Brain pericyte (primary cell): ENCODE measurements around the gene MTSS2.

Experiments used
- DNase-seq: peaks from one replicate; pipeline ENCODE4 v3.0.0-alpha.2; 2012; ENCODE audit warnings: low read depth, low spot score

The MTSS2 gene, protein sequence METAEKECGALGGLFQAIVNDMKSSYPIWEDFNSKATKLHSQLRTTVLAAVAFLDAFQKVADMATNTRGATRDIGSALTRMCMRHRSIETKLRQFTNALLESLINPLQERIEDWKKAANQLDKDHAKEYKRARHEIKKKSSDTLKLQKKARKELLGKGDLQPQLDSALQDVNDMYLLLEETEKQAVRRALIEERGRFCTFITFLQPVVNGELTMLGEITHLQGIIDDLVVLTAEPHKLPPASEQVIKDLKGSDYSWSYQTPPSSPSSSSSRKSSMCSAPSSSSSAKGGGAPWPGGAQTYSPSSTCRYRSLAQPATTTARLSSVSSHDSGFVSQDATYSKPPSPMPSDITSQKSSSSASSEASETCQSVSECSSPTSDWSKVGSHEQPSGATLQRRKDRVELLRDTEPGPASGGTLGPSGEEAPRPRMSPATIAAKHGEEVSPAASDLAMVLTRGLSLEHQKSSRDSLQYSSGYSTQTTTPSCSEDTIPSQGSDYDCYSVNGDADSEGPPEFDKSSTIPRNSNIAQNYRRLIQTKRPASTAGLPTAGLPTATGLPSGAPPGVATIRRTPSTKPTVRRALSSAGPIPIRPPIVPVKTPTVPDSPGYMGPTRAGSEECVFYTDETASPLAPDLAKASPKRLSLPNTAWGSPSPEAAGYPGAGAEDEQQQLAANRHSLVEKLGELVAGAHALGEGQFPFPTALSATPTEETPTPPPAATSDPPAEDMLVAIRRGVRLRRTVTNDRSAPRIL

DNA sequence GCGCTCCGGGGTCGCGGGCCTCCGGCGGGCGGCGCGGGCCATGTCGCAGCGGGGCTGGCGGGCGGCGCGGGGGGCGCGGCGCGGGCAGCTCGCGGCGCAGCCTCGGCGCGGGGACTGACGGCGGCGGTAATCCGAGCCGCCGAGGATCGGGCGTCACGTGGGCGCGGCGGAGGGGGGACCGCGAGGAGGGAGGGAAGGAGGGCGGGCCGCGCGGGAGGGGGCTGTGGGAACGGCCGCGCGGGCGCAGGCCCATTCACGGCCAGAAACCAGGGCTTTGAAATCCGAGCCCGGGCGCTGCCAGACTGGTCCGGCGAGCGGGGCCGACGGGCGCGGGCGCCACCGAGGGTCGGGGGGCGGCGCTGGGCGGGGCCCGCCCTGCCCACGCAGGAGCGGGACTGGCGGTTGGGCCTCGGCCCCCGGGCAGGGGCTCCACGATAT, at the start of gene MTSS2:
TSS of gene MTSS2 (minus strand) at position 116 of the 438 bp plus-strand sequence. CDS start 262 bp downstream, outside the sequence.
- DNase-seq: peak; percentile 81

- DNase-seq: peak; percentile 83
Observed at GRCh38 chr16:70735141-70735979, 49.5 kb upstream of the MTSS2 start.

- no peak for DNase-seq
Observed at GRCh38 chr16:70734522-70735095, 48.8 kb upstream of the MTSS2 start.

DNA sequence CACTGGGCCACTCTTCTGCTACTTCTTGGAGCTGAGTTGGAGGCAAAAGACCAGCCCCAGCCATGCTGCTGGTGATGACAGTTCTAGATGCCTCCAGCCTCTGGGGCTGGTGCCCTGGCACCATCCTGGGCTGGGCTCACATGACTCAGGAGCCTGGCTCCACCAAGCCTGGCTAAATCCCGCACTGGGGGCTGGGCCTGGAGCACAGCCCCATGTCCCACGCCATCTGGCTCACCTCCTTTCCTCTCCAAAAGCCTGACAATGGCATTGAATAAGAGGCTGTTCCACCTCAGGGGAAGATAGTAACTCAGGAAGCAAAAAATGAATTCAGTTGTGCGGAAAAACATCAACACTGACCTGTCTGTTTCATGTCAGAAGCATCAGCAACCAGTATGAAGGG, 45.1 kb upstream of the MTSS2 start:
- DNase-seq: no peak

GRCh38 chr16:70730031-70730430, 44.2 kb upstream of the MTSS2 start:
- no peak for DNase-seq

DNA sequence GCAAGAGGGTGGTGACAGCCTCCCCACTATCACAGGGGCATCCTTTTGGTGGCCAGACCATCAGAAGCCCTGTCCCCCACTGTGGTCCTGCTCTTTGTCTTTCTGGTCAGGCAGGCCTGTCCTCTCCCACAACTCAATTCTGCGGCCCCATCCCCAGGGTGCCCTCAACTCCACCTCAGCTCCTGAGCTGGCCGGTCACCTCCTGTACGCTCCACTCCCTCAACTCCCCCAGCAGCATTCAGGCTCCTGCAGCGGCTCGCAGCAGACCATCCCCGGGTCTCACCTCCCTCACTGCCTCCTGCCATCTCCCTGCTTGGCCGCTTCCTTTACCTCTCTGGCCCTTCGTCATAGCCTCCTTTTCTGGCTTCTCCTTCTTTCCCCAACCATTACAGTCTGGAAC, 43.4 kb upstream of the MTSS2 start:
- DNase-seq: no peak

DNA sequence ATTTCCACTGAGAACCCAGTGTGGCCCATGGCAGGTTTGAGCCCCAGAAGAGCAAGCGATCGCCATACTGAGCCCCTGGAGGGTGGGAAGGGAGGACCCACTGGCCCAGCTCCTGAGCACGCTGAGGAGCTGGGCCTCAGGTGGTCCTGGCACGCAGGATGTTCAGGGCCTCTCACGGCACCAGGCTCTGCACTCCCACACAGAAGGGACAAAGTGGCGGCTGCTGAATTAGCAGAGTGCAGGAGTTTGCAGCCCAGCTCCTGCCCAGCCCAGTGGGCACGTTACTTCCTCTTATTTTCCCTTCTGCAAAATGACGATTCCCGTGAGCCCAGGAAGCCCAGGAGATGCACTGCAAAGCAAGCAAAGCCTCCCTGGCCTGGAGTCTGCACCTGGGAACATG, 42.3 kb upstream of the MTSS2 start:
- no peak for DNase-seq

DNA sequence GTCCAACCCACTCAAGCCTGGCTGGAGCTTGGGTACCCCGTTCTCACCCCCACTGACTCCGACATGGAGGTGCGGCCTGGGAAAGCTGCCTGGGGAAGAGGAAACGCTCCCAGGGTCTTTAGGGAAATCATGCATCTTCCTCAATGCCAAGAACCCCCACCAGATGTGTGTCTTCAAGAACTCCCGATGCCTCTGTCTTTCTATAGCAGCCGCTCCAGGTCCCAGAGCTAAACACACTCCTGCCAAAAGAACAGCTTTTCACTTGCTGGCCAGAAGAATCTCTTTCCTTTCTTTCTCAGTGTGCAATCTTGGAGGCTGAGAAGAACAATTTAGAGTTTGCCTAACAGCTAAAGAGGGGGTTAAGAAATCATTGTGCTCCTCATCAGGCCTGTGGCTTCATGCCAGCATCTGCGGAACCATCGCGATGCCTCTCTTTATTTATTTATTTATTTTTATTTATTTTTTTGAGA, 41.1 kb upstream of the MTSS2 start:
- DNase-seq: no peak

DNA sequence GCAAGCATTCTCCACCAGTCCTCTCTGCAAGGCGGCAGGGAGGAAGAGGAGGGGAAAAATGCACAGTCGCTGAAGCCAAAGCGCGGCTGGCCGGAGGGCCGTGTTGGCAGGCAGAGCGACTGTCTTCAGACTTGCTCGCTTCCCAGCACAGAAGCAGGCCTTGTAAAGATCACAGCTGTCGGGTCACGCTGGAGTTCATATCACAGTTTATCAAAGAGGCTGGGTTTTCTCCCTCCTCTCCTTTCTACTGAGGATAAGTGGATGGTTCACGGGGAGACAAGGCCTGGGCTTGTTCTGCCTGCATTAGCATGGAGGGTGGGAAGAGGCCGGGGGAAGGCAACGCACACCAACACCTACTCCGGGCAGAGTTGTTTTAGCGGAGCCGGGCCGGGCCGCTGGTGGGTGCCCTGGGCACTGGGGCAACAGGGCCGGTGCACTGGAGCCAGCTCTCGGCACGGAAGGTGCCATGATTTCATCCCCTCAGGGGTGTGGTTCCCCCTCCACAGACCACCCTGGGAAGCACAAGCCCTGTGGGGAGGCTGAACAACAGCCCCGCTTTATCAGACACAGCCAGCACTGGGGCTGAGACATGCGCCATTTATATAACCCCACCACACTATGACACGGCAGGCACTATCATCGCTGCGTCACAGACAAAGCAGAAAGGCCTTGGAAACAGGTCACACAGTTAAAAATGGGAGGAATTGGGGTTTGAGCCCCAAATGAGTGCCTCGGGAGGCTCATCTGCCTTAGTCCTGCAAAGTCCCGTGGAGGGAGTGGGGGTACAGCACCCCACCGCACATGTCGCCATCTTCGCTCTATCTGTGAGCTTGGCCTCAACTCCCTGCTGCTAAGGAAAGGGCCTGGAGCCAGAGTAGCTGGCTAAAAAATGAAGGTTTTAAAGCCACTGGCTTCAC, 40.3 kb upstream of the MTSS2 start:
- DNase-seq: no peak

DNA sequence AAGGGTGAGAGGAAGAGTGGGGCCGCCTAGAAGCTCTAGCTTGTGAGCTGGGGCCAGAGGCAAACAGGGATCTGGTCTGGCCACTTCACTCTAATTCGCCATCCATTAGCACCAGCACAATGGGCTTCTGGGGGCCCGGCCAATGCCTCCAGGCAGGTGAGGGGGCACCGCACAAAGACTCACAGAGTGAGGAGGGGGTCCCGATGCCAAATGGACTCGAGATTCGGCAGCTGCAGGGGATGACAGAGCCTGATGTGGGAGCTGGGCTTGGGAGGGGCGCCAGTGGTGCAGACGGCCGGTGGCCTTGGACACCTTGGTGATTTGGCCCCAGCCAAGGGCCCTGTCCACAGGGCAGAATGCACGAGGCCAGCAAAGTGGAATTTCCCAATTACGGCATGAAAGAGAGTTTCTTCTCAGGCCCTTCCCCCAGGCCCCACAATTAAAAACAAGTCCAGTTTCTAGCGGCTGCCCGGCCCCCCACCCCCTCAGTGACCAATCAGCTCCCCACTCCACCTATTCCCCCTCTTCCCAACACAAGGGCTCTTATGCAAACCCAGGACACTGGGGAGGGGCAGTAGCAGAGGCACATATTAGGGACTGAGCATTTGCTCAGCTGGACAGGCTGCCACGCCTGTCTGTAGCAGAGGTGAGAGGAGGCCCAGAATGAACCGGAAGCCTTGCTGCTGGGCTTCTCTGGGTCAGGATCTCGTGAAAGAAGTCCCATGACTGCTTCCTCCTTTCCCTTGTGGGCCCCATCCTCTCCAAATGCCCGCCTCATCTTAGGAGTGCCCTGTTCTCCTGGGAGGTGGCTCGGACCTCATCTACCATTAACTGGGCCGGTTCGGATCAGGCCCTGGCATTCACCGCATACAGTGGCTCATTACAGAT, 39.4 kb upstream of the MTSS2 start:
- DNase-seq: no peak

DNA sequence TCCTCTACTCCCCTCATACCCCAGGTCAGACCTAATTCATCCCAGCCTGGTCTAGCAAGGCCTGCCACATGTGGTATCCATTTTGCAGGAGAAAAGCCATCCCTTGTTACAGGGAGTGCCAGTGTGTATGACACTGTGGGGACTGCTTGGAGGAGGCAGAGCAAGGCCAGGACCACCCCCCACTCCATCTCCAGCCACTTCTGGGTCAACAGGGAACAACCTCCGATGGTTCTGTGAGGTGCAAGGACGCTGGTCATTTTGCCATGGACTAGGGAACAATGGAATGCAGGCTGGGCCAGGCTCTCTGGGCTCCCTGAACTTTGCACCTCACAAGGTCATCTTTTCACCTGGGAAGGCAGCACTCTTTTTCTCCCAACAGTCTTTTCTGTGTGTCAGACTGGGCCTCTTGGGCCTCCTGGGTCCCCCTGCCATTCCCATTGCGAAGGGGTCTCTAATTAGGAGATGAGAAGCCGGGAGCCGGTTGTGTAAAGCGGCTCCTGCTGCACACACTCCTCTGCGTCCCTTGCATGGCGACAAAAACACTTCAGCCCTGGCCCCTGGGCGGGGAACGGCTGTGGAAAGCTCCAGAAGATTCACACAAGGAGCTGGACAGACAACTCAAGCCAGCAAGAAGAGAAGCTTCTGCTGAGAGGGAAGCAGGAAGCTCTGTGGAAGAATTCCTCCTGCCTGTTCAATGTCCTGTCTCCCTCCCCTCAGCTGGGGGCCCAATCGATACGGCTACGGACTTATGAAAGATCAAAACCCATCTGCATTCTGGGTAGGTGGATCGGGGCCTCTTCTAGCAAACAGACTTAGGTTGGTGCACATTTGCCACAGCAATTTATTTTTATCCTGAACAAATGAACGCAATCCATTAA, 38.5 kb upstream of the MTSS2 start:
- no peak for DNase-seq

DNA sequence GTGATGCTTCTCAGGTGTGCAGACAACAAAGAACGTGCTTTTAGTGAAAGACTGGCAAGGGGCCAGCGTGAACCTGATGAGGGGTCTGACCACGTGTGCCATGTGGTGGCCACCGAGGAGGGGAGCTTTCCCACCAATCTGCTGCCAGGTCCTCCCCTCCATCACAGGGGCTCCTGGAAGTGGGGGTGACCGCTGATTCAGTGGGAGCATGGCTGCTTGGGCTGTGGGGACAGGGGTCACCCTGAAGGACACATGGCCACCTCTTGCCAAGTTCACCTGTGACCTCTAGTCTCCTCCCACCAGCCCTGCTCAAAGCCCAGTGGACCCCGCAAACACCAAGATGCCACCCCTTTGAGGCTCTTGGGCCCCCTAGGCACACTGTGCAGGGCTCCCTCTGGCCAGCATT, 37.9 kb upstream of the MTSS2 start:
- DNase-seq: no peak

GRCh38 chr16:70721202-70721963, 35.5 kb upstream of the MTSS2 start:
- no peak for DNase-seq

GRCh38 chr16:70720425-70721201, 34.8 kb upstream of the MTSS2 start:
- no peak for DNase-seq

DNA sequence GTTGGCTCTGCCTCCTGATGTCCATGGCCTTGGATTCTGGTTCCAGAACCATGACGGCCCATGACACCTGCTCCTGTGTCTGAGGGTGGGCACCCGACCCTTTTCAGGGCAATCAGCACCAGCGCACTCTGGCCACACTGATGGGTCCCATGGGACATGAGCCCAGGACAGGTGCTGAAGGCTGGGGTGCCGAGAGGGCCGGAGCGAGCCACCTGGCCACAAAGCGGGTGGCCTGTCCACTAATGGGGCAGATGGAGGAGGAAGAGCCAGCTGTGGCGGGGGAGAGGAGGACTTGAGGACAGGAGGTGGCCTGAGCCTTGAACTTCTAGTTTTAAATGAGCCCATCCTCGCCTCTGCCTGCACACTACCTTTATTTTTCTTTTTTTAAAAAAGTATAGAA, 31.2 kb upstream of the MTSS2 start:
- no peak for DNase-seq

DNA sequence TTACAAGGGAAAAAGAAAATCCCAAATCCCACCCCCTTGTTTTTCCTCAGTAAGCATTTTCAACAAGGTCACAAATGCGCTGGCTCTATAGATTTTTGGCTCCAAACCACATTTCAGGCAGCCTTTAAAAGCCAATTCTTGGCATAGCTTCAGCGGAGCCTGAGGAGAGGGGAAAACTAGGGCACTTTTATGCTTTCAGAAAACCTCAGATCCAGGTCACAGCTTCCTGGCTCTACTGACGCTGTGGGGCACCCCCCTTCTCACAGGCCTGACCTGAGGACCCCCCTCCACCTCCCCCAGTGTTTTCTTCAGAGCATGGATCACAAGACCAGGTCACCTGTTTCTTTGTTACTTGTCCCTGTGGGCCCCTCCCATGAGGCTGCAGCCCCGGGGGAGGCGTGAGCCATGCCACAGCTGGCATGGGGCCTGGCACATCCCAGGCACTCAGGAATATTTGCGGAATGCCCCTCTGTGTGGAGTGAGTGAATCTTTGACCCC, 30.1 kb upstream of the MTSS2 start:
- DNase-seq: peak; percentile 60
